ENCODE results near the gene TLL2.

DNA sequence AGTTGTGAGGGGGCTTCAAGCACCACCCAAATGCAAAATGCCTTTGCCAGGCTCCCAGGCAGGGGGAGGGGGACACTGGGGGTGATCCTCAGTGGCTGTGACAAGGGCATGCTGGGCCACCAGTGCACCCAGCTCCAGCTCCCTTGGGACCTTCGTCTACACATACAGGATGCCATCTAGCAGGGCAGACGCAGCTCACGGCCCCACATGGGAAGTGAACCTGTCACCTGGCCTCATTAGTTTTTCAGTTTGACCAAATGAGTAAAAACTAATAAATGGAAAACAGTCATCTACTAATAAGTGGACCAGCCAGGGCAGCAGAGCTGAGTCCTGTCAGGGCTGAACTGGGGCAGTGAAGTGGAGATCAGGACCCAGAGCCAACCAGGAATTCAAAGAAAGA lies 50.2 kb downstream of the TLL2 start:
- TF ChIP-seq MYC (IDR thresholded peaks at IDR 0.05; ENCODE audit: low read depth, low read length) (no peak), POLR2A (IDR thresholded peaks at IDR 0.05; ENCODE audit: low read depth, low read length) (no peak)
